ENCODE data around the gene GRIK3. TPM values are rescaled to one million over a fixed set of nuclear protein-coding genes. Genes with fewer than 3 reads are reported as not detected.

The GRIK3 gene
- total RNA-seq, 1 donor = under 0.01 TPM

- peaks cover 56% of the 10 kb centered on the region for H3K27me3 ChIP-seq (ENCODE audit: insufficient read depth, low read length)
- H3K4me1 ChIP-seq (ENCODE audit: insufficient read depth, low read length) = no peaks in the 10 kb centered on the region
- no peak overlapping the region for H3K4me3 ChIP-seq (ENCODE audit: low read length)
- H3K9me3 ChIP-seq (ENCODE audit: low read depth, low read length) = no peaks in the 10 kb centered on the region
Measured at GRCh38 chr1:37035796-37036666, 1.7 kb upstream of the GRIK3 start.

GRCh38 chr1:37035014-37035691 is 838 bp upstream of the GRIK3 start:
- Histone ChIP-seq H3K27me3 (ENCODE audit: insufficient read depth, low read length) (peaks cover 62% of the 10 kb centered on the region), H3K4me3 (ENCODE audit: low read length) (no peak overlapping the region), H3K9me3 (ENCODE audit: low read depth, low read length) (no peaks in the 10 kb centered on the region), H3K4me1 (ENCODE audit: insufficient read depth, low read length) (no peaks in the 10 kb centered on the region)

GRCh38 chr1:37033355-37034101 is 787 bp downstream of the GRIK3 start:
- Histone ChIP-seq H3K4me3 (ENCODE audit: low read length) (no peak overlapping the region), H3K9me3 (ENCODE audit: low read depth, low read length) (no peaks in the 10 kb centered on the region), H3K27me3 (ENCODE audit: insufficient read depth, low read length) (peaks cover 54% of the 10 kb centered on the region), H3K4me1 (ENCODE audit: insufficient read depth, low read length) (no peaks in the 10 kb centered on the region)

- H3K4me3 ChIP-seq (ENCODE audit: low read length) = no peak overlapping the region
- no peaks in the 10 kb centered on the region for H3K9me3 ChIP-seq (ENCODE audit: low read depth, low read length)
- peaks cover 50% of the 10 kb centered on the region for H3K27me3 ChIP-seq (ENCODE audit: insufficient read depth, low read length)
- H3K4me1 ChIP-seq (ENCODE audit: insufficient read depth, low read length) = no peaks in the 10 kb centered on the region
Measured at GRCh38 chr1:37032660-37033354, 1.5 kb downstream of the GRIK3 start.

- peaks cover 48% of the 10 kb centered on the region for H3K27me3 ChIP-seq (ENCODE audit: insufficient read depth, low read length)
- H3K9me3 ChIP-seq (ENCODE audit: low read depth, low read length) = no peaks in the 10 kb centered on the region
- no peaks in the 10 kb centered on the region for H3K4me1 ChIP-seq (ENCODE audit: insufficient read depth, low read length)
Measured at GRCh38 chr1:37031871-37032270, 2.4 kb downstream of the GRIK3 start.

GRCh38 chr1:37031429-37031828 is 2.9 kb downstream of the GRIK3 start:
- no peaks in the 10 kb centered on the region for H3K9me3 ChIP-seq (ENCODE audit: low read depth, low read length)
- H3K27me3 ChIP-seq (ENCODE audit: insufficient read depth, low read length) = peaks cover 44% of the 10 kb centered on the region
- no peak overlapping the region for H3K4me3 ChIP-seq (ENCODE audit: low read length)
- H3K4me1 ChIP-seq (ENCODE audit: insufficient read depth, low read length) = no peaks in the 10 kb centered on the region

More at GRCh38 chr1:37031871-37032270, 2.4 kb downstream of the GRIK3 start:
- no peak overlapping the region for H3K4me3 ChIP-seq (ENCODE audit: low read length)

- Histone ChIP-seq H3K9me3 (ENCODE audit: low read depth, low read length) (no peaks in the 10 kb centered on the region), H3K4me1 (ENCODE audit: insufficient read depth, low read length) (no peaks in the 10 kb centered on the region), H3K27me3 (ENCODE audit: insufficient read depth, low read length) (peaks cover 32% of the 10 kb centered on the region), H3K4me3 (ENCODE audit: low read length) (no peak overlapping the region)
Measured at GRCh38 chr1:37028981-37029617, 5.2 kb downstream of the GRIK3 start.

GRCh38 chr1:37021502-37021901 is 12.8 kb downstream of the GRIK3 start:
- H3K4me1 ChIP-seq (ENCODE audit: insufficient read depth, low read length) = no peaks in the 10 kb centered on the region
- H3K9me3 ChIP-seq (ENCODE audit: low read depth, low read length) = no peaks in the 10 kb centered on the region
- H3K4me3 ChIP-seq (ENCODE audit: low read length) = no peak overlapping the region
- H3K27me3 ChIP-seq (ENCODE audit: insufficient read depth, low read length) = no peaks in the 10 kb centered on the region

GRCh38 chr1:37020653-37021277 is 13.6 kb downstream of the GRIK3 start:
- no peak overlapping the region for H3K4me3 ChIP-seq (ENCODE audit: low read length)
- H3K4me1 ChIP-seq (ENCODE audit: insufficient read depth, low read length) = no peaks in the 10 kb centered on the region
- H3K9me3 ChIP-seq (ENCODE audit: low read depth, low read length) = no peaks in the 10 kb centered on the region
- H3K27me3 ChIP-seq (ENCODE audit: insufficient read depth, low read length) = no peaks in the 10 kb centered on the region

GRCh38 chr1:37018510-37018909 is 15.8 kb downstream of the GRIK3 start:
- H3K9me3 ChIP-seq (ENCODE audit: low read depth, low read length) = no peaks in the 10 kb centered on the region
- H3K4me1 ChIP-seq (ENCODE audit: insufficient read depth, low read length) = no peaks in the 10 kb centered on the region
- no peak overlapping the region for H3K4me3 ChIP-seq (ENCODE audit: low read length)
- no peaks in the 10 kb centered on the region for H3K27me3 ChIP-seq (ENCODE audit: insufficient read depth, low read length)

- Histone ChIP-seq H3K4me3 (ENCODE audit: low read length) (no peak overlapping the region), H3K4me1 (ENCODE audit: insufficient read depth, low read length) (no peaks in the 10 kb centered on the region), H3K27me3 (ENCODE audit: insufficient read depth, low read length) (no peaks in the 10 kb centered on the region), H3K9me3 (ENCODE audit: low read depth, low read length) (no peaks in the 10 kb centered on the region)
Measured at GRCh38 chr1:37017720-37018119, 16.6 kb downstream of the GRIK3 start.

GRCh38 chr1:37016121-37016520 is 18.2 kb downstream of the GRIK3 start:
- Histone ChIP-seq H3K9me3 (ENCODE audit: low read depth, low read length) (no peaks in the 10 kb centered on the region), H3K4me3 (ENCODE audit: low read length) (no peak overlapping the region), H3K27me3 (ENCODE audit: insufficient read depth, low read length) (no peaks in the 10 kb centered on the region), H3K4me1 (ENCODE audit: insufficient read depth, low read length) (no peaks in the 10 kb centered on the region)

- Histone ChIP-seq H3K27me3 (ENCODE audit: insufficient read depth, low read length) (no peaks in the 10 kb centered on the region), H3K4me1 (ENCODE audit: insufficient read depth, low read length) (no peaks in the 10 kb centered on the region), H3K4me3 (ENCODE audit: low read length) (no peak overlapping the region), H3K9me3 (ENCODE audit: low read depth, low read length) (no peaks in the 10 kb centered on the region)
Measured at GRCh38 chr1:37015713-37016112, 18.6 kb downstream of the GRIK3 start.

- no peaks in the 10 kb centered on the region for H3K27me3 ChIP-seq (ENCODE audit: insufficient read depth, low read length)
- H3K4me3 ChIP-seq (ENCODE audit: low read length) = no peak overlapping the region
Measured at GRCh38 chr1:37012226-37012625, 22.1 kb downstream of the GRIK3 start.

More at GRCh38 chr1:37012226-37012625, 22.1 kb downstream of the GRIK3 start:
- no peaks in the 10 kb centered on the region for H3K4me1 ChIP-seq (ENCODE audit: insufficient read depth, low read length)
- H3K9me3 ChIP-seq (ENCODE audit: low read depth, low read length) = no peaks in the 10 kb centered on the region
